Mammary epithelial cell (primary cell): ENCODE data around the gene SEMA6B.

Source experiments
- EZH2 ChIP-seq: IDR thresholded peaks from 2 replicates; pipeline ENCODE4 v1.6.1; 2012; ENCODE audit warnings: low read length, inconsistent platforms, borderline replicate concordance
- TF ChIP-seq, protein P1 (sequence below), 2 donors: IDR thresholded peaks in 1 of 2; conservative IDR thresholded peaks in 1 of 2; 2 replicates each; pipeline ENCODE4 v1.5.1; 2011 to 2012; ENCODE audit warnings: inconsistent platforms in 2 of 2, low read length in 2 of 2, mild to moderate bottlenecking in 2 of 2, control low read depth in 1 of 2, low read depth in 1 of 2; ENCODE audit not compliant: insufficient read depth in 1 of 2; ENCODE audit errors: extremely low read depth in 1 of 2

DNA sequence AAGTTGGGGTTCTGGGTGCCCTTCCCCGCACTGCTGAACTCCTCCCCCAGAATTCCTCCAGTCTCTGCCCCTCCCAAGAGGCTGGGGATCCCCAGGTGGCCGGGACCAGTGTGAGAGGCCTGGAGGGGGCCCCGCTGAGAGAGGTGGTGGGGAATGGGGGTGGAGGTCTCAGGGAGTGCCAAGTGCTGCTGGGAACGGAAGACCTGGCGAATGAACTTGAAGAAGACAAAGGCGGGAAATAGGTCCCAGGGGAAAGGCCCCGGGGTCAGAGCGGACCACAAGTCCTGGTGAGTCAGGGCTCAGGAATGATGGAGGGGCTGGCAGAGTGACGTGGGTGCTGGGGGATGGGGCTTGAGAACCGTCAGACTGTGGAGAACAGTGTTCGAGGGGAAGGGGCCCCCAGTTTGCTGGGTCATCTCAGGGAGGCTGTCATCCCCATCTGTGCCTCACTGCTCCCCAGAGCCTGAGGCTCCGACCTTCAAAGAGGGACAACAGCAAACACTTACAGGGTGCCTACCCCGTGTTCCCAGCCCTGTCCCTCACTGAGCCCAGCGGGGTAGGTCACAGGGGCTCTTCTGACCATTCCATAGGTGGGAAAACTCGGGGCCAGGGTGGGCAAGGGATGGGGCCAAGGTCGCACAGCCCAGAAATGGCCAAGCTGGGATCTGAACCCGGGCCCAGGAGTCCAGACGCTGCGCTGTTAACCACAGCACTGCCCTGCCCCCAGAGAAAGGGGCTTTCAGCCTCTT, 16.0 kb upstream of the SEMA6B start:
- TF ChIP-seq, protein P1, sequence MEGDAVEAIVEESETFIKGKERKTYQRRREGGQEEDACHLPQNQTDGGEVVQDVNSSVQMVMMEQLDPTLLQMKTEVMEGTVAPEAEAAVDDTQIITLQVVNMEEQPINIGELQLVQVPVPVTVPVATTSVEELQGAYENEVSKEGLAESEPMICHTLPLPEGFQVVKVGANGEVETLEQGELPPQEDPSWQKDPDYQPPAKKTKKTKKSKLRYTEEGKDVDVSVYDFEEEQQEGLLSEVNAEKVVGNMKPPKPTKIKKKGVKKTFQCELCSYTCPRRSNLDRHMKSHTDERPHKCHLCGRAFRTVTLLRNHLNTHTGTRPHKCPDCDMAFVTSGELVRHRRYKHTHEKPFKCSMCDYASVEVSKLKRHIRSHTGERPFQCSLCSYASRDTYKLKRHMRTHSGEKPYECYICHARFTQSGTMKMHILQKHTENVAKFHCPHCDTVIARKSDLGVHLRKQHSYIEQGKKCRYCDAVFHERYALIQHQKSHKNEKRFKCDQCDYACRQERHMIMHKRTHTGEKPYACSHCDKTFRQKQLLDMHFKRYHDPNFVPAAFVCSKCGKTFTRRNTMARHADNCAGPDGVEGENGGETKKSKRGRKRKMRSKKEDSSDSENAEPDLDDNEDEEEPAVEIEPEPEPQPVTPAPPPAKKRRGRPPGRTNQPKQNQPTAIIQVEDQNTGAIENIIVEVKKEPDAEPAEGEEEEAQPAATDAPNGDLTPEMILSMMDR (conservative IDR thresholded peaks at IDR 0.05 in 1 of 2, IDR thresholded peaks at IDR 0.05 in 1 of 2; ENCODE audit: extremely low read depth in 1 of 2, insufficient read depth in 1 of 2, low read depth in 1 of 2, low read length in 2 of 2), result no peak
- TF ChIP-seq EZH2, result no peak
